Measurements from ENCODE around the gene TSGA10IP.

Gene TSGA10IP

GRCh38 chr11:65988791-65989592 lies 43.7 kb downstream of the TSGA10IP start:
- Histone ChIP-seq H4K20me1 (ENCODE audit: insufficient read depth, low read length) (no peaks in the 10 kb centered on the region), H3K4me3 (ENCODE audit: low read depth, low read length, poor library complexity, severe bottlenecking) (no peak overlapping the region), H3K9me2 (ENCODE audit: low read depth, low read length) (no peaks in the 10 kb centered on the region), H3K27ac (ENCODE audit: low read depth, low read length, poor library complexity, severe bottlenecking) (peak overlapping the region; percentile 3), H3K27me3 (ENCODE audit: insufficient read depth, low read length) (no peaks in the 10 kb centered on the region), H3K9ac (ENCODE audit: low read length) (no peak overlapping the region), H3F3A (ENCODE audit: insufficient read depth, low read length) (no peaks in the 10 kb centered on the region), H3K9me3 (ENCODE audit: low read length) (no peaks in the 10 kb centered on the region), H3K4me1 (ENCODE audit: insufficient read depth, low read length, severe bottlenecking) (no peaks in the 10 kb centered on the region), H3K4me2 (ENCODE audit: low read length) (no peak overlapping the region), H3K79me2 (ENCODE audit: insufficient read depth, low read length) (no peaks in the 10 kb centered on the region), H2AFZ (ENCODE audit: low read length) (no peak overlapping the region), H3K36me3 (ENCODE audit: insufficient read depth, low read length) (peaks cover 19% of the 10 kb centered on the region)
- TF ChIP-seq EZH2 (IDR thresholded peaks at IDR 0.05; ENCODE audit: borderline replicate concordance, low read length), result no peak
- TF ChIP-seq CTCF (IDR thresholded peaks at IDR 0.05; ENCODE audit: low read length), result peak; percentile 100

GRCh38 chr11:65992056-65992455 lies 46.8 kb downstream of the TSGA10IP start:
- peaks cover 33% of the 10 kb centered on the region for H3K36me3 ChIP-seq (ENCODE audit: insufficient read depth, low read length)
- H2AFZ ChIP-seq (ENCODE audit: low read length), result no peak overlapping the region
- H3K9me2 ChIP-seq (ENCODE audit: low read depth, low read length), result no peaks in the 10 kb centered on the region
- H3K4me1 ChIP-seq (ENCODE audit: insufficient read depth, low read length, severe bottlenecking), result no peaks in the 10 kb centered on the region
- H4K20me1 ChIP-seq (ENCODE audit: insufficient read depth, low read length), result no peaks in the 10 kb centered on the region
- H3K79me2 ChIP-seq (ENCODE audit: insufficient read depth, low read length), result no peaks in the 10 kb centered on the region
- H3K9me3 ChIP-seq (ENCODE audit: low read length), result no peaks in the 10 kb centered on the region
- no peaks in the 10 kb centered on the region for H3K27me3 ChIP-seq (ENCODE audit: insufficient read depth, low read length)
- H3F3A ChIP-seq (ENCODE audit: insufficient read depth, low read length), result 0 out of 2 replicates have a peak, but pooled peaks cover 3% of the 10 kb centered on the region
- H3K9ac ChIP-seq (ENCODE audit: low read length), result no peak overlapping the region
- no peak overlapping the region for H3K4me2 ChIP-seq (ENCODE audit: low read length)
- no peak for TF ChIP-seq EZH2 (IDR thresholded peaks at IDR 0.05; ENCODE audit: borderline replicate concordance, low read length)
- no peak for TF ChIP-seq CTCF (IDR thresholded peaks at IDR 0.05; ENCODE audit: low read length)
- H3K27ac ChIP-seq (ENCODE audit: low read depth, low read length, poor library complexity, severe bottlenecking), result no peak overlapping the region
- no peak overlapping the region for H3K4me3 ChIP-seq (ENCODE audit: low read depth, low read length, poor library complexity, severe bottlenecking)

- Histone ChIP-seq H3K4me1 (ENCODE audit: insufficient read depth, low read length, severe bottlenecking) (peaks cover 9% of the 10 kb centered on the region), H4K20me1 (ENCODE audit: insufficient read depth, low read length) (no peaks in the 10 kb centered on the region), H3K4me3 (ENCODE audit: low read depth, low read length, poor library complexity, severe bottlenecking) (no peak overlapping the region), H3F3A (ENCODE audit: insufficient read depth, low read length) (0 out of 2 replicates have a peak, but pooled peaks cover 3% of the 10 kb centered on the region), H3K27me3 (ENCODE audit: insufficient read depth, low read length) (no peaks in the 10 kb centered on the region), H3K79me2 (ENCODE audit: insufficient read depth, low read length) (peaks cover 9% of the 10 kb centered on the region), H3K9ac (ENCODE audit: low read length) (no peak overlapping the region), H3K27ac (ENCODE audit: low read depth, low read length, poor library complexity, severe bottlenecking) (no peak overlapping the region), H3K9me3 (ENCODE audit: low read length) (no peaks in the 10 kb centered on the region), H3K36me3 (ENCODE audit: insufficient read depth, low read length) (peaks cover 52% of the 10 kb centered on the region), H2AFZ (ENCODE audit: low read length) (no peak overlapping the region), H3K4me2 (ENCODE audit: low read length) (no peak overlapping the region), H3K9me2 (ENCODE audit: low read depth, low read length) (no peaks in the 10 kb centered on the region)
- TF ChIP-seq CTCF (IDR thresholded peaks at IDR 0.05; ENCODE audit: low read length) (no peak), EZH2 (IDR thresholded peaks at IDR 0.05; ENCODE audit: borderline replicate concordance, low read length) (no peak)
Observed at GRCh38 chr11:65997286-65997685, 52.0 kb downstream of the TSGA10IP start.
